ENCODE measurements around the gene UTS2R.

Gene UTS2R

GRCh38 chr17:82390860-82391435, 19.4 kb downstream of the UTS2R start:
- no peak overlapping the region for H3K4me3 ChIP-seq (ENCODE audit: low read length)
- no peaks in the 10 kb centered on the region for H3K9me3 ChIP-seq (ENCODE audit: insufficient read depth, low read length)
- no peak for TF ChIP-seq EZH2phosphoT487 (IDR thresholded peaks at IDR 0.05; ENCODE audit: low read depth)
- TF ChIP-seq CTCF (IDR thresholded peaks at IDR 0.05; ENCODE audit: low read depth, low read length) = no peak
- H3K79me2 ChIP-seq (ENCODE audit: low read length) = no peaks in the 10 kb centered on the region
- no peak overlapping the region for H3K9ac ChIP-seq (ENCODE audit: low read length)
- no peaks in the 10 kb centered on the region for H3K4me1 ChIP-seq (ENCODE audit: low read length)
- no peak overlapping the region for H2AFZ ChIP-seq (ENCODE audit: low read depth, low read length)
- no peaks in the 10 kb centered on the region for H3K27me3 ChIP-seq (ENCODE audit: low read depth, low read length)
- H3K36me3 ChIP-seq (replicated peaks; ENCODE audit: low read depth, low read length) = no peaks in the 10 kb centered on the region
- no peaks in the 10 kb centered on the region for H4K20me1 ChIP-seq (ENCODE audit: insufficient read depth, low read length)
- no peak overlapping the region for H3K4me2 ChIP-seq (ENCODE audit: low read length)
- no peak overlapping the region for H3K27ac ChIP-seq (ENCODE audit: low read length)

- H4K20me1 ChIP-seq (ENCODE audit: insufficient read depth, low read length) = no peaks in the 10 kb centered on the region
- H3K27me3 ChIP-seq (ENCODE audit: low read depth, low read length) = no peaks in the 10 kb centered on the region
- no peak overlapping the region for H3K4me3 ChIP-seq (ENCODE audit: low read length)
- no peak overlapping the region for H3K27ac ChIP-seq (ENCODE audit: low read length)
- H3K4me1 ChIP-seq (ENCODE audit: low read length) = no peaks in the 10 kb centered on the region
- H3K9ac ChIP-seq (ENCODE audit: low read length) = no peak overlapping the region
- no peaks in the 10 kb centered on the region for H3K79me2 ChIP-seq (ENCODE audit: low read length)
- H3K9me3 ChIP-seq (ENCODE audit: insufficient read depth, low read length) = no peaks in the 10 kb centered on the region
- no peak for TF ChIP-seq EZH2phosphoT487 (IDR thresholded peaks at IDR 0.05; ENCODE audit: low read depth)
- TF ChIP-seq CTCF (IDR thresholded peaks at IDR 0.05; ENCODE audit: low read depth, low read length) = no peak
- H2AFZ ChIP-seq (ENCODE audit: low read depth, low read length) = no peak overlapping the region
- no peaks in the 10 kb centered on the region for H3K36me3 ChIP-seq (replicated peaks; ENCODE audit: low read depth, low read length)
- H3K4me2 ChIP-seq (ENCODE audit: low read length) = no peak overlapping the region
Measured at GRCh38 chr17:82391496-82392066, 20.0 kb downstream of the UTS2R start.

- Histone ChIP-seq H3K4me2 (ENCODE audit: low read length) (no peak overlapping the region), H3K27ac (ENCODE audit: low read length) (no peak overlapping the region), H3K79me2 (ENCODE audit: low read length) (no peaks in the 10 kb centered on the region), H3K9me3 (ENCODE audit: insufficient read depth, low read length) (no peaks in the 10 kb centered on the region), H2AFZ (ENCODE audit: low read depth, low read length) (no peak overlapping the region), H3K4me1 (ENCODE audit: low read length) (no peaks in the 10 kb centered on the region), H3K36me3 (replicated peaks; ENCODE audit: low read depth, low read length) (no peaks in the 10 kb centered on the region), H3K27me3 (ENCODE audit: low read depth, low read length) (no peaks in the 10 kb centered on the region), H3K9ac (ENCODE audit: low read length) (no peak overlapping the region), H3K4me3 (ENCODE audit: low read length) (no peak overlapping the region), H4K20me1 (ENCODE audit: insufficient read depth, low read length) (no peaks in the 10 kb centered on the region)
- TF ChIP-seq EZH2phosphoT487 (IDR thresholded peaks at IDR 0.05; ENCODE audit: low read depth) (no peak), CTCF (IDR thresholded peaks at IDR 0.05; ENCODE audit: low read depth, low read length) (no peak)
Measured at GRCh38 chr17:82392209-82392920, 20.8 kb downstream of the UTS2R start.

- TF ChIP-seq CTCF (IDR thresholded peaks at IDR 0.05; ENCODE audit: low read depth, low read length) = no peak
- no peak for TF ChIP-seq EZH2phosphoT487 (IDR thresholded peaks at IDR 0.05; ENCODE audit: low read depth)
- H3K27me3 ChIP-seq (ENCODE audit: low read depth, low read length) = no peaks in the 10 kb centered on the region
- H3K9ac ChIP-seq (ENCODE audit: low read length) = no peak overlapping the region
- no peaks in the 10 kb centered on the region for H3K36me3 ChIP-seq (replicated peaks; ENCODE audit: low read depth, low read length)
- H3K4me1 ChIP-seq (ENCODE audit: low read length) = no peaks in the 10 kb centered on the region
- no peaks in the 10 kb centered on the region for H4K20me1 ChIP-seq (ENCODE audit: insufficient read depth, low read length)
- no peaks in the 10 kb centered on the region for H3K9me3 ChIP-seq (ENCODE audit: insufficient read depth, low read length)
- H3K27ac ChIP-seq (ENCODE audit: low read length) = no peak overlapping the region
- no peak overlapping the region for H3K4me2 ChIP-seq (ENCODE audit: low read length)
- H3K79me2 ChIP-seq (ENCODE audit: low read length) = no peaks in the 10 kb centered on the region
- no peak overlapping the region for H2AFZ ChIP-seq (ENCODE audit: low read depth, low read length)
- H3K4me3 ChIP-seq (ENCODE audit: low read length) = no peak overlapping the region
Measured at GRCh38 chr17:82392941-82393340, 21.4 kb downstream of the UTS2R start.
